CD14-positive monocyte (primary cell): ENCODE data around the gene VDAC1. TPM values are rescaled to one million over a fixed set of nuclear protein-coding genes. Genes with fewer than 3 reads are reported as not detected.

ENCODE experiments used
- DNase-seq, 3 donors: peaks; one replicate each; pipeline ENCODE4 v3.0.0-alpha.2; 2011 to 2022
- H2AFZ ChIP-seq: 2 replicates; pipeline ENCODE4 v1.6.0; 2012; ENCODE audit warnings: mild to moderate bottlenecking, low read depth, low read length, inconsistent platforms; ENCODE audit not compliant: insufficient read depth, poor library complexity, severe bottlenecking
- H3K27ac ChIP-seq, 2 donors: 1 replicate in 1 of 2; 2 replicates in 1 of 2; pipeline ENCODE4 v1.5.1; 2012 to 2013; ENCODE audit warnings: low read length in 2 of 2, control low read depth in 1 of 2, inconsistent platforms in 1 of 2, low read depth in 1 of 2, mild to moderate bottlenecking in 1 of 2
- H3K27me3 ChIP-seq, 2 donors: one replicate each; pipeline versions ENCODE4 v1.6.0 to v1.6.1; 2011 to 2013; ENCODE audit warnings: low read length in 2 of 2; ENCODE audit not compliant: control insufficient read depth in 2 of 2, insufficient read depth in 2 of 2
- H3K36me3 ChIP-seq, 2 donors: replicated peaks in 1 of 2; 1 replicate in 1 of 2; 2 replicates in 1 of 2; pipeline versions ENCODE4 v1.5.1 to v1.6.1; 2012 to 2013; ENCODE audit warnings: low read length in 2 of 2, control low read depth in 1 of 2, inconsistent platforms in 1 of 2, mild to moderate bottlenecking in 1 of 2; ENCODE audit not compliant: insufficient read depth in 2 of 2, control insufficient read depth in 1 of 2
- H3K4me1 ChIP-seq, 2 donors: 1 replicate in 1 of 2; 2 replicates in 1 of 2; pipeline versions ENCODE4 v1.5.1 to v1.6.1; 2012 to 2013; ENCODE audit warnings: low read length in 2 of 2, control low read depth in 1 of 2, inconsistent platforms in 1 of 2, mild to moderate bottlenecking in 1 of 2, moderate library complexity in 1 of 2; ENCODE audit not compliant: insufficient read depth in 2 of 2, control insufficient read depth in 1 of 2
- H3K4me2 ChIP-seq: replicated peaks from 2 replicates; pipeline ENCODE3; 2012; ENCODE audit warnings: low read length, moderate library complexity, mild to moderate bottlenecking; ENCODE audit not compliant: poor library complexity, severe bottlenecking; ENCODE audit errors: extremely low read depth
- H3K4me3 ChIP-seq, 3 experiments: fragments of 200-600 bp in 1 of 3; sonication (generic) in 1 of 3; replicated peaks in 1 of 3; 1 replicate in 2 of 3; 2 replicates in 1 of 3; pipeline ENCODE4 v1.5.1; 2011 to 2013; ENCODE audit warnings: low read length in 3 of 3, mild to moderate bottlenecking in 3 of 3, control low read depth in 2 of 3, low read depth in 2 of 3, inconsistent platforms in 1 of 3, moderate library complexity in 1 of 3
- H3K79me2 ChIP-seq: 2 replicates; pipeline ENCODE4 v1.6.0; 2012; ENCODE audit warnings: mild to moderate bottlenecking, control low read depth, inconsistent platforms, low read length, moderate library complexity; ENCODE audit not compliant: insufficient read depth
- H3K9ac ChIP-seq: 2 replicates; pipeline ENCODE4 v1.6.0; 2017; ENCODE audit warnings: low read length, mild to moderate bottlenecking; ENCODE audit not compliant: insufficient read depth, poor library complexity, severe bottlenecking
- H3K9me3 ChIP-seq, 2 donors: replicated peaks in 1 of 2; 1 replicate in 1 of 2; 2 replicates in 1 of 2; pipeline versions ENCODE4 v1.5.1 to v1.6.1; 2012 to 2013; ENCODE audit warnings: low read length in 2 of 2, control low read depth in 1 of 2; ENCODE audit not compliant: control insufficient read depth in 1 of 2, insufficient read depth in 1 of 2
- H4K20me1 ChIP-seq: 2 replicates; pipeline ENCODE4 v1.6.0; 2012; ENCODE audit warnings: mild to moderate bottlenecking, low read length, control low read depth, moderate library complexity; ENCODE audit not compliant: insufficient read depth
- H3K27ac Mint-ChIP-seq, 7 donors: one replicate each; pipeline ENCODE4 v1.8.0; 2020; ENCODE audit warnings: mild to moderate bottlenecking in 7 of 7, mixed read lengths in 7 of 7, moderate library complexity in 6 of 7, inconsistent platforms in 2 of 7
- H3K27me3 Mint-ChIP-seq, 3 donors: one replicate each; pipeline ENCODE4 v1.8.0; 2021 to 2022; ENCODE audit warnings: low read depth in 3 of 3, mild to moderate bottlenecking in 3 of 3, mixed read lengths in 3 of 3, moderate library complexity in 3 of 3, inconsistent platforms in 1 of 3
- H3K36me3 Mint-ChIP-seq, 2 donors: one replicate each; pipeline ENCODE4 v1.8.0; 2020; ENCODE audit warnings: mixed read lengths in 2 of 2, inconsistent platforms in 1 of 2, mild to moderate bottlenecking in 1 of 2
- H3K4me1 Mint-ChIP-seq: one replicate; pipeline ENCODE4 v1.8.0; 2020; ENCODE audit warnings: mild to moderate bottlenecking, mixed read lengths
- H3K4me3 Mint-ChIP-seq, 2 donors: one replicate each; pipeline ENCODE4 v1.8.0; 2020; ENCODE audit warnings: mild to moderate bottlenecking in 2 of 2, mixed read lengths in 2 of 2, moderate library complexity in 1 of 2
- H3K9me3 Mint-ChIP-seq, 7 donors: one replicate each; pipeline ENCODE4 v1.8.0; 2020 to 2022; ENCODE audit warnings: mixed read lengths in 7 of 7, mild to moderate bottlenecking in 6 of 7, moderate library complexity in 6 of 7, inconsistent platforms in 2 of 7
- WGBS: methylation state at CpG from one replicate; pipeline ENCODE4 v1.1.5; 2013; ENCODE audit warnings: missing lambda C conversion rate; ENCODE audit not compliant: insufficient coverage; 5-methylcytosine and 5-hydroxymethylcytosine counted together
- intact Hi-C, 2 donors: fragments of 100-400 bp; cut with micrococcal nuclease; formaldehyde crosslinking; loops; one replicate each; pipeline versions ENCODE4 v1.15.0 to v1.15.1; 2023
- polyA plus RNA-seq, 3 donors: library from polyadenylated mRNA; depleted of rRNA in 1 of 3; unstranded in 2 of 3; stranded (reverse) in 1 of 3; fragments of 300-500 nt in 2 of 3; fragments of >200 nt in 1 of 3; fragmentation: Illumina TruSeq in 2 of 3; gene quantifications; 1 replicate in 2 of 3; 2 replicates in 1 of 3; pipeline ENCODE4 v1.2.3, GENCODE V29; 2012 to 2021
- TF ChIP-seq, protein P1 (sequence below): fragments of 200-600 bp; IDR thresholded peaks from one replicate; pipeline ENCODE4 v1.8.0; 2022; ENCODE audit warnings: antibody characterized with exemption, mild to moderate bottlenecking

VDAC1 gene
- polyA plus RNA-seq, 3 donors, result 59.9 to 107 (median 84.4) TPM

DNA sequence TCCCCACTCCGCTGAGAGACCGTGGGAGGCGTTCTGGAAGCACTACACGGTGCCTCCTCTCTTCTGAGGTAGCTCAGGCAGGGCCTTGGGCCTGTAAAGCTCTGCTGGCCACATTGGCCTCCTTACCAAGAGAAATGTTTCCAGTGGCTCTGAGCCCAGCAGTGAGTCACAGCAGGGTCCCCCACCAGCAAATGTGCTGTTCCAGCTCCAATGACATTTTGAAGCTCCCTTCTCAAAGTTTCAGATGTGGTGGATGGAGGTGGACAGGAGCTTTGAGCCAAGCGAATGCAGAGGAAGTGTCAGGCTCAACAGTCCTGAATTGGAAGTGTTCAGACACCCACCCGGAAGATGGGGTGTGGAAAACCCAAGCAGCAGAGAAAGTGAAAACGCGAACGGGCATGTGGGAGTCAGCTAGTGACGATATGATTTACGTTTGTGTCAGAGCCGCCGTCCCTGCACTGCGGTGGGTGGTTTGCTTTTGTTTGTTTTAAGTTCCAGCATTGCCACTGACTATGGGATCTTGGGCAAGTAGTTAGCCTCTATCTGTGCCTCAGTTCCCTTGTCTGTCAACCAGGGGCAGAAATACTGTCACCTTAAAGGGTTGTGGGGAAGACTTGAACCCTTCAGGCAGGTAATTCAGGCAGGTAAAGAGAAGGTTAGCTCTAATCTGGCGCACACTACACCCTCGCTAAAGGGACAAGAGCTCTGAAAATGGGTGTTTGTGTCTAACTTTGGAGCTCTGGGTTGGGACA, 74.5 kb downstream of the VDAC1 start:
- Histone ChIP-seq H3K36me3 (no peaks in the 10 kb centered on the region), H3K79me2 (no peaks in the 10 kb centered on the region), H3K4me2 (peak overlapping the region; percentile 58), H3K4me1 (peaks cover 29 to 36% of the 10 kb centered on the region in 2 donors), H3K9ac (peak overlapping the region; percentile 1), H2AFZ (peak overlapping the region; percentile 66), H3K4me3 (peak overlapping the region in 2 of 3 experiments; percentile 8 to 54), H3K9me3 (no peaks in the 10 kb centered on the region), H3K27me3 (no peaks in the 10 kb centered on the region), H3K27ac (peak overlapping the region in 1 of 2 donors; percentile 12), H4K20me1 (no peaks in the 10 kb centered on the region)
- intact Hi-C loops, result loop anchor here in 1 of 2 donors (10.0 kb wide), 1 partner anchor 375 kb away; no protein-coding TSS in a partner anchor
- TF ChIP-seq, protein P1, sequence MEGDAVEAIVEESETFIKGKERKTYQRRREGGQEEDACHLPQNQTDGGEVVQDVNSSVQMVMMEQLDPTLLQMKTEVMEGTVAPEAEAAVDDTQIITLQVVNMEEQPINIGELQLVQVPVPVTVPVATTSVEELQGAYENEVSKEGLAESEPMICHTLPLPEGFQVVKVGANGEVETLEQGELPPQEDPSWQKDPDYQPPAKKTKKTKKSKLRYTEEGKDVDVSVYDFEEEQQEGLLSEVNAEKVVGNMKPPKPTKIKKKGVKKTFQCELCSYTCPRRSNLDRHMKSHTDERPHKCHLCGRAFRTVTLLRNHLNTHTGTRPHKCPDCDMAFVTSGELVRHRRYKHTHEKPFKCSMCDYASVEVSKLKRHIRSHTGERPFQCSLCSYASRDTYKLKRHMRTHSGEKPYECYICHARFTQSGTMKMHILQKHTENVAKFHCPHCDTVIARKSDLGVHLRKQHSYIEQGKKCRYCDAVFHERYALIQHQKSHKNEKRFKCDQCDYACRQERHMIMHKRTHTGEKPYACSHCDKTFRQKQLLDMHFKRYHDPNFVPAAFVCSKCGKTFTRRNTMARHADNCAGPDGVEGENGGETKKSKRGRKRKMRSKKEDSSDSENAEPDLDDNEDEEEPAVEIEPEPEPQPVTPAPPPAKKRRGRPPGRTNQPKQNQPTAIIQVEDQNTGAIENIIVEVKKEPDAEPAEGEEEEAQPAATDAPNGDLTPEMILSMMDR, result no peak
- H3K4me1 Mint-ChIP-seq, result peaks cover 34% of the 10 kb centered on the region
- H3K36me3 Mint-ChIP-seq, result peaks cover 0 to 1% of the 10 kb centered on the region in 2 donors
- 30% methylated on average over 12 of the region's 16 CpGs for WGBS
- H3K27me3 Mint-ChIP-seq, result peaks cover 5 to 10% (median 6%) of the 10 kb centered on the region in 3 donors
- H3K4me3 Mint-ChIP-seq, result peak overlapping the region; percentile 70 to 87
- DNase-seq, result peak in 2 of 3 donors; percentile 14 to 36
- H3K27ac Mint-ChIP-seq, result peak overlapping the region; percentile 41 to 73 (median 66)
- H3K9me3 Mint-ChIP-seq, result no peaks in the 10 kb centered on the region

DNA sequence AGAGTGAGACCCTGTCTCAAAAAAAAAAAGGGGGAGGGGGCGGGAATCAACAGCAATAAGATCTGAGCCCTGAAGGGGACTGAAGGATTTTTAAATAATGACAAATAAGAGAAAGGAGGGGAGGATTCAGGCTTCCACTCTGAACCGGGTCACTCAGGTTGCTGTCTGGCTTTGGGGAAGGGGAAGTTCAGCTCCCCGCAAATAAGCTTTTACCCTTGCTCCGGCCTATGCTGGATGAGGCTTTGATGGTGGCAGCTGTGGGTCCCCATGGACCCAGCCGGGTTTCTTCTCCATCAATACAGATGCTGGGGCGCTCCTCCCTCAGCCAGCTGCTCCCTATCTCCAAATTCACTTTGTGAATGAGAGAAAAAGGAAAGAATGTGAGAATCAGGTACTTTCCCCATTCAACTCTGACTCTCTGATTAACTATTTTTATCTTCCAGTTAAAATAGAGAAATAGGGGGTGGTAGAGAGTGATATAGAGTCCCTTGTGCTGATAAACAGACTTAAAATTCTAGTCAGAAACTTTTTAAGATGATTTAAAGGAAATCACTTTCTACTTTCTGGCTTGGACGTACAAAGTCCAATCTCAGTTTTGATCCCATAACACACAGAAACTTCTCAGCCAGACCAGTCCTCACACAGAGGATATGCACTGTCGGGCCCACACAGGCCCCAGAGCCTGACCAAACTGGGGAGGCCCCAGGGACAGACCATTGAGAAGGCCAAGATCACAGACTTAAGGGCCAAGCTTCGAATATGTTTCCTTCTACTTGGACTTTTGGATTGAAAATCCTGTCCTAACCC, 76.0 kb downstream of the VDAC1 start:
- H3K4me1 Mint-ChIP-seq, result peaks cover 34% of the 10 kb centered on the region
- H3K27ac ChIP-seq, result no peak overlapping the region
- H3K4me3 Mint-ChIP-seq, result no peak overlapping the region
- TF ChIP-seq, protein P1, result no peak
- H3K9ac ChIP-seq, result no peak overlapping the region
- intact Hi-C loops, result no loop called here
- H3K4me1 ChIP-seq, result peaks cover 29 to 36% of the 10 kb centered on the region in 2 donors
- WGBS, result 43% methylated on average over 2 of the region's 9 CpGs
- no peaks in the 10 kb centered on the region for H3K27me3 ChIP-seq
- H3K79me2 ChIP-seq, result no peaks in the 10 kb centered on the region
- H3K4me2 ChIP-seq, result no peak overlapping the region
- no peak overlapping the region for H3K4me3 ChIP-seq
- H3K9me3 ChIP-seq, result no peaks in the 10 kb centered on the region
- H3K9me3 Mint-ChIP-seq, result no peaks in the 10 kb centered on the region
- no peaks in the 10 kb centered on the region for H3K36me3 Mint-ChIP-seq
- no peak for DNase-seq
- no peak overlapping the region for H2AFZ ChIP-seq
- no peaks in the 10 kb centered on the region for H3K36me3 ChIP-seq
- peaks cover 6 to 14% (median 9%) of the 10 kb centered on the region in 3 donors for H3K27me3 Mint-ChIP-seq
- H3K27ac Mint-ChIP-seq, result peak overlapping the region in 1 of 7 donors; percentile 54
- no peaks in the 10 kb centered on the region for H4K20me1 ChIP-seq
